NCI-H1105 (cell line): Measurements from ENCODE around the gene EPHB6.
A peak's percentile ranks its signal among the peaks of the same experiment; 100 is the strongest.

Source experiments
- DNase-seq: peaks from one replicate; lab custom pipeline; 2025; lab: John Stamatoyannopoulos, UW

The EPHB6 gene

DNA sequence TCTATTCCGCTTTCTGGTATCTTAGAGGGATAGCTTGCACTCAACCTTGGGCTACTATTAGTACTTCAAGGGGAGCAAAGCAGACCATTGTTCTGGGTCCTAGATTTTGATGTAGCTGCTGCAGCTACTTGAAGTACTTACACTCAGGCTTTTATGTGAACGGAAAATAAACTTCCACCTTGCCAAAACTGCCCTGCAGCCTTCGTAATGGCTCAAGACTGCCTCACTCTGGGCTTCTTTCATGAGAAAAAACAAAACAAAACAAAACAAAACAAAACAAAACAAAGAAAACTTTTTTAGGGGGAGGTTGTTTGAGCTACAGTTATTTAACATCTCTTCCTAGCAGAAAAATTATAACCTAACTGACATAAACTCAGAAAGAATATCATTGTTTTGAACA is 19.4 kb upstream of the EPHB6 start:
- no peak for DNase-seq

DNA sequence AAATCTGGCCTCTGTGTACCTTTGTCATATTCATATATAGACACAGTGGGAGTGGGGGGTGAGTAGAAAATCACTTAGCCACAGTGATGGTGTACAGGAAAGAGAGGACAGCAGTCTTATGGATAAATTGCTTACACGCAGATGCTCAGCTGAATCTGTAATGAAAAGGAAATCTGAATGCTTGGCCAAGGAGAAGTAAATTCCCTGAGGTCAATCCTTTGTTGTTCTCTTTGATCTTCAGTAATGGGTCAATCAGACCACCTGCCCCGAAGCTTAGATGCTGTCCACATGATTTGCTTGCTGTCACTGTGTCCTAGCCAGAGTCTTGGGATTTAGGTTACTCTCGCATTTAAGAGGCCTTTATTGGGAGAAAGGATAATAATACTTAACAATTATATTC is 18.4 kb upstream of the EPHB6 start:
- DNase-seq = no peak

DNA sequence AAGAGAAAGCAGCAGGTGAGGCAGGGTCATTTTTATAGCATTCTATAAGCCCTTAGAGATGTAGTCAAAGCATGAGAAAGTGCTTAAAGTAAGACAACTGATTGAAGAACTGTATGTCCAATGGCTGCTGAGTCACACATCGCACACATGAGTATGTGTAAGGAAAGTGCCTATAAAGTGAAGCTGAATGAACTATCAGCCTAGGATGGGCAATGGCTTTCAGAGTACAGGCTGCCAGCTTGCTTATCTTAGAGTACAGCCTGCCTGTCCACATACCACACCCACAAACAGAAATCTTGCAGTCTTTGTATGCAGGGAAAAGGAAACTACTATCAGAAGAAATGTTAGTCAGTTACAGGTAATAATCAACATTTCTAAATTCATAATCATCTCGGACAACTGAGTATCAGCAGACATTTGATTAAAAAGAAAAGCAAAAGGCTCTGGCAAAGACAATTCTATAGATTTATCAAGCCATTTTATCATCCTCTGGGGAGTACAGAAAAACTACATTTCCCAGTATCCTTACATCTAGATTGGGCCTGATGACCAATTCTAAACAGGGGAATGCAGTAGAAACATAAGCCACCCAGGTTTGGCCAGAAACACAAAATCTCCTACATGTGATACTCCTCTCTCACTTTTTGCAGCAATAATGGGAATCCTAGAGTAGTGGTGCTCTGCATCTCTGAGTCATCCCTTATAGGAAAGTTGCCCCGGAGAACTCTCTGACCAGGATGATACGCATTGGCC is 16.2 kb upstream of the EPHB6 start:
- no peak for DNase-seq

DNA sequence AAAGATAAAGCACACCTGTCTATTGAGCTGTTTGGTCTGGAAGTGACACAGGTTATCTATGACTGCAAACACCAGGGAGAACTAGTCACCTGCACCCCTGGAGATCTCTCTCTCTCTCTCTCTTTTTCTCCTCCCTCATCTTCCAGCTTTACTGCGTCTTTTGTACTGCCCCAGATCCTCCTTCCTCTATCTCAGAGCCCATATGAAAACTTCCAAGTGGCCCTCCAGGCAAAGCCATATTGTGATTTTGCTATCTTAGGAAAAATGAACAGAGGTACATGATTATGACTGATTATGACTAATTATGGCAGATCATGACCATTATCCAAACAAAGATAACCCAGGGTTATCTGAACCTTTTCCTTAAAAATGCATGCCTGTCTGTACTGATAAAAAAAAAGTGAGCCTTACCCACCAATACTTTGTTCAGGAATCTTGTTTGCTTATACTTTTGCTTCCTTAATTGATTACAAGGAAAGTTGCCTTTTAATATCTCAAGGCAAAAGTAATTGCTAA is 12.6 kb upstream of the EPHB6 start:
- DNase-seq = no peak

DNA sequence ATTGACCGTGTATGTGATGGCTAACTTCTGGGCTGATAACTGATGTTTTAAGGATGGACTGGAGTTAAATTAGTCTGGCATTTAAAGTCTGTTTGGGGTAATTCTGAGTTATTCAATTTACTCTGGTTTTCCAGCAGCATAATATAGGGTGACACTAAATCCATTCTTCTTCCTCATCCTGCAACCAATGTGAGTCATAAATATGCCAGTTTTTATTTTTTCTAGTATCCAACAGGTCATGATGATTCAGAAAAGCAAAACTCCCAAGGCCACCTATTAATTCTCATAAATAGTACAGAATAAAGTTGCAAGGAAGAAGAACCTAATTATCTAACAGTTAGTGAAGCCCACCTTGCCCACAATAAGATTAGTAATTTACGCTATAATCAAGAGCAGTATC is 7.5 kb upstream of the EPHB6 start:
- DNase-seq = no peak

DNA sequence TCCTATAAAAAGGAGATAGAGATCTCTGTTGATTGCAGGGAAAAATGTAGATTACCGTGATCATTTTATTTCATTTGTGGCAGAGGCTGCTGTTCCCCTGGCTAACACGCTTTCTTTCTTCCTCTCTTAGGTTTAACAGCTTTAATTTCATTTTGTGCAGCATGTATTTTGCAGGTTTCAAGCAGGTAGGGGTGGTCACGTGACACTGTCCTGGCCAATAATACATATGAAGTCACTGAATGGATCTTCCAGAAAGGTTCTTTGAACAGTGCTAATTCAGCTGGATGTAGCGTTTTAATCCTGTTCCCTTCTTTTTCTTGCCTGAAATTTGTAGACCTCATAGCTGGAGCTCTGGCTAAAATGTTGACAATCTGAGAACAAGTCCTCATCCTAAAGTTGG is 3.6 kb upstream of the EPHB6 start:
- no peak for DNase-seq

DNA sequence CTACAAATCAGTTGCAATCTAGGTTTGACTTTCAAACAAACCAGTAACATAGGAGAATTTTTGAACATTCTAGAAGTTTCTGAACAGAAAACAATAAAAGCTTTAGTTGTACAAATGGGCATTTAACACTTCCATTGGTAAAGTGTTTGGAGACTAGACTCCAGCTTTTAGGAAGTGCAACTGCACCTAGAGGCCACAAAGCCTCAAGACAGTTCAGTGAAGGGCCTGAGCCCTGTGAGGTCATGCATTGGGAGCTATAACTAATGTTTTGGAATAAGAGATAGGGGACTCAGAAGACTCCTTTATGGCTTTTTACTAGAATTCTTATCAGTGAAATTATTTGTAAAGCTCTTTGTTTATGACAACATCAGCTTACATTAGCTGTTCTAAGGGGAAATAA is 3.0 kb upstream of the EPHB6 start:
- no peak for DNase-seq

DNA sequence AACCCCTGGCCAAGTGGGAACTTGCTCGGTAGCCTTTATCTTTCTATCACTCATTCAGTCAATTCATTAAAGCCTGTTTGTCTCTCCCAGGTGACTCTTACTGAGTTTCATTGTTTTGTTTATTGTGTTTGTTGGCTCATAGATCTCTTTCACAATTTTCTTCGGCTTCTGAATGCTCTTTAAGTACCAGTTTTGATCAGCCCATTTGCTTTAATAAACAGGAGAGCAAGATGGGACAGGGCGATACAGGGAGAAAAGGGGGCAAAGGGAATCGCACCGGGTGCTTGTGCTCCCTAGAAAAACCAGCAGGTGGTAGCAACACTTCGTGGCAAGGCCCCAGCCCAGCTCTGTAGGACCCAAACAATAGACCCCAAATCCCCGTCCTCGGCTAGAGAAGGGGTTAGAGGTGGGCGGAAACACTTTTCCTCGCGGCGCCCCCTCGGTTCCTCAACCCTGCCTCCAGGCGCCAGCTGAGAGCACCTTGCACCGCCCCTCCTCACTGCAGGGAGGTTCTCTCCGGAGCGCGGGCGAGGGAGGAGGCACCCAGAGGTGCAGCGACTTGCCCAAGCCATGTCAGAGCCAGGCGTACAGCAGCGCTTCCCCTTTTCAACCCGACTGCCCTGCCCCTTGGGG is 1.0 kb upstream of the EPHB6 start:
- DNase-seq = peak; percentile 76

DNA sequence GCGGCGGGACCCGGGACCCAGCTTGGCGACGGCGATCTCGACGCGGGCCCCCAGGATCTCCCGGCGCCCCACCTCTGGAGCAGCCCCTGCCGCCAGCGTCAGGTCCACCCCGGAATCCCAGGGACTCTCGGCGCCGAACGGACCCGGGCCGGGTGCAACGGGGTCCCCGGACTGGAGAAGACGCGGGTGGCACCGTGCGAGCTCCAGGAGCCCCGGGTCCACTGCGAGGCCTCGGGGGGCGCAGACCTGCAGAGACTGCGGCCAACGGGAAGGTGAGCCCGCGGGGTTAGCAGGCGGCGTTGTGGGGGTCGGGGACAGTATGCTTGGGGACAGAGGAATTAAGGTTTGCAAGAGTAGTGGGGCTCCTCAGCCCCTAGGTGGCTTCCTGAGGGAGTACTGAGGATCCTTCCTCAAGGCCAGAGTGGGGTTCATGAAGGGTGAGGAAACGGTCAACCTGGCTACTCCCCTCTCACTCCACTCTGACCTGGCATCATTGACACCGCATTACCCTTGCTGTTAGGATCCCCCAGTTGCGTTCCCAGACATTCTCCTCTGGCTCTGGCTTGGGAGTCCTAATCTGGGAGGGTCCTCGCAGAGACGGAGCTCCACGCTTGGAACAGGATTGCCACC is 353 bp downstream of the EPHB6 start:
- DNase-seq = peak; percentile 11

DNA sequence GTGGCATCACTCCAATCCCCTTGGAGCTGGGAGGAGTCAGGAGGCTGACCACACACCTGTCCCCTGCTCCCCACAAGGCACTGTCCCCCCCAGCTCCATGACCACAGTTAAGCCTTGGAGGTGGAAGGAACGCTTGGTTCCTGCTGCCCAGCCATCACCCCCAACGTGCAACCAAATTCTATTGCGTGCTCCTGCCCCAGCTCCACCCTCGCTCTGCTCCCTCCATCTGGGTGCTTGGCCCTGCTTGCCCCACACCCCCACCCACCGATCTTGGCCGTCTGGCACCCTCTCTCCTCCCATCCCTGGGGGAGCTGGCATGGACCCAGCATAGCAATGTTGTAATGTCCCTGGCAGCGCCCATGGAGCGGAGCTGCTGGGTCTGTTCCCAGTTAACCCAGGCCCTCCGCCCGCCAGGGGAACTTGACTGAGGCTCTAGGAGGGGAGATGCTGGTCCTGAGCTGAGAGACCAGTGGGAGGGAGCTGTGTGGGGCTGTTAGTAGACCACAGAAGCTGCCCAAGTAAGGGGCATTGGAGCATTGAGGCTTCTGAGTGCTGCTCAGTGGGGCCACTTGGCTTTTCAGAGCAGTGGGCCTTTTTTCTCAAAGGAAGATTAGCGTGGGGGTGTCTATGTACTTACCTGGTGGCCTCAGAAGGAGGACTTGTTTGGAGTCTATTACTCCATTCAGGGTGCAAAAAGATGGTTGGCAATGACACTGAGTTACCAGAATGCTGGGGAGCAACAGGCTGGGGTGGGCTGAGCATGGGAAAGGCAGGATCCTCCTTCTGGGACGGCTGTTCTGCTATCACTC is 1.1 kb downstream of the EPHB6 start:
- peak; percentile 51 for DNase-seq

DNA sequence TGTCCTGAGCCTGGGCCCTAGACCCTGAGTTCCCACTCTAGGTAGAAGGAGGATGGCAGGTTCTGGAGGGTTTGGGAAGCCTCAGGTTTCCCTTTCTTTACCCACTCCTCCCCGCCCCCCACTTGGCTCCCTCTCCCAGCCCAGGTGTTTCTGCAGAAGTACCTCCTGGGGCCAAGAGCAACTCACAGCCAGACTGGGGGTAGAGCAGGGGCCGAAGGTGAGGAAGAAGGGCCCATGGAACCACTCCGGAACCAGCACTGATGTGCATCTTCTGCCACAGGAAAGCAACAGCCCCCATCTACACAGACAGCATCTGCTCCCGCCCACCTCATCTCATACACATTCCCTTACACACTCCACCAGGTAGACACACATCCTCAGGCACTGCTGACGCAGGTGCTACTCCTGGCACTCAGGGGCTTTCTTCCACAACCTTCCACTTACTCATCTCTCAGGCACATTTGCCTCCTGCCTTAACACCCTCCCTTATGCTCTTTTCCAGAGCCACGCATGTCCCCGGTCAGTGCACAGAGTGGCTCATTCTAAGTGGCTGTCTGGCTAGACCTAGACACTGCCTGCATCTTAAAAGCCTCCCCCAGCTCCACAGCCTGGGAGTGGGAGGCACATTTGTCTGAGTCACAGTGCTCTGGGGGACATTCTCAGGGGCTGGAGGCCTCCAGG is 1.8 kb downstream of the EPHB6 start:
- no peak for DNase-seq

DNA sequence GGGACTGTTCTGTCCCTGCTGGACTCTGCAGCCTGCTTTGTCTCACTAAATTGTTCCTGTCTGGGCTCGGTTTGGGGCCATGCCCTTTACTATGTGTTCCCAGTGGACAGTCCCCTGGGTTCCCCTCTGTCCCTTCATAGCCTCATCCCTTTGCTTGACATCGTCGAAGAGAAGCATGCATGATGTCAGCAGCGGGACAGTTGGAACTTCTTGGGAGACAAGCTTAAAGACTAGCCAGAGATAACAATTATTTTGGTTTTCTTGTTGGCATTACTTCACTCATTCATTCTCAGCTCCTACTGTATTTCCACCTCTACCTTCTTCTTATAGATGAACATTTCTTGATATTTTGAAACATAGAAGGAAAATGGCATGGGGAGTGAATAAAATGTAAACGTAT is 2.7 kb downstream of the EPHB6 start:
- no peak for DNase-seq

DNA sequence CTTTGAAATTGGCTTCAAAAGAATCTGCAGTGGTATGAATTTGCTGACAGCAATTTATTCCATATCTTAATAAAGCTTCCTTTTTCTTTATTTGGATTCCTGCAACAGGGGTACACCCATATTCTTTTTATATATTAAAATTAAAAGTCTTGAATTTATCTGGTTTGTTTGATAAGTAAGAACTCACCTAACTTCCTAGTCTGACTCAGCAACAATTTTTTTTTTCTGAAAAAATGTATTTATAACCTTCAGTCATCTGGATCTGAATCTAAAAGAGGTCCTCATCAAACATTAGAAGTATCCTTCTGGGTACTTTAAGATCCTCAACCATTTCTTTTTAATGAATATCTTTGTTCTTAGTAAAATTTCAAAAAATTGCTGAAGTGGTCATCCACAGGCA is 4.5 kb downstream of the EPHB6 start:
- DNase-seq = no peak

DNA sequence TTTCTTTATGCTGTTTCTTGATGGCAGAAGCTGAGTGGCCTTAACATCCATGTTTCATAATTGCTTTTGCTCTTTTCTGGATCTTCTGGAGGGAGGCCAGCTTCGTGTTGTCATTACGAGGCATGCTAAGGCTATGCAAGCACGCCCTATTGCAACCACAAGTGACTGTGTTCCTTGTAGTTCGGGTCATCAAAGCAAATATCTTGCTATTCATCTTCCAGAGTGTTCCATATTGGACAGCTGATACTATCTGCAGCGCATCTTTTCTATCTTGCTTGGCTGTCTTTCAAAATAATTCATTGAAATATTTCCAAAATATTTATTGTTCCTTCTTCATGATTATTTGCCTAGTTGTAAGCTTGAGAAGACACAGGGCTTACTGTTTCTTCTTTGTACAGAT is 5.0 kb downstream of the EPHB6 start:
- no peak for DNase-seq

DNA sequence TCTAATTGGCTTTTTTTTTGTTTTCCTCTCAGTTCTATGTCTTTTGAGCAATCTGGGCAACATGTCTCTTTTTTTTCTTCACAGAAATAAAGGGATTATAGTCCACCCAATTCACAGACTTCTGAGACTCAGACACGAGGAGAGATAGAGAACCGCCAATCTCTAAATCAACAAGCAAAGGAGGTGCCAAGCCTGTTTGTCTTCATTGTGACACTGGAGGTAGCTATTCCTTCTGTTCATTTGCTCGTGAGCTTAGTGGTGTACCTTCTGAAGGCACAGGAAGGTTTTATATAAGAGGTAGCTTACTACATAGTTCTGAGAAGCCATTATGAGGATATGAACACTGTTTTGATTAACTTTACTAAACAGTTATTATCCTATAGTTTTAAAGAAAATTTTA is 6.1 kb downstream of the EPHB6 start:
- DNase-seq = no peak

DNA sequence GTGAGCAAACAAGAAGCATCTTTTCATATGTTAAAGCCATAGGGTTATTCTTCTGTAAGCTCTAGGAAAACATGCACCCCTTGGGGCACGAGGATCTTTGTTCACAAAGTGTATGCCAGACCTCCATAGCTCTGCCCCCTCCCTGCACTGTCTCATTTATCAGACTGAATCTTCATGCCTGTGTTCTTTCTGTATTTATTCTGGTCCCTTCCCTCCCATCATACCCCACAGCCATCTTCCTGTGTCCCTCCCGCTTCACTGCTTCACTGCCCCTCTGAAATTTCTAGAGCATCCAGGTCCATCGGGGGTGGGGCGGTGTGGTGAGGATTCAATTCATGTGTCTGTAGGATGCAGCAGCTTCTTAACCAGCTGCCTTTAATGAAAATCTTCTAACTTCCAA is 7.5 kb downstream of the EPHB6 start:
- DNase-seq = no peak

DNA sequence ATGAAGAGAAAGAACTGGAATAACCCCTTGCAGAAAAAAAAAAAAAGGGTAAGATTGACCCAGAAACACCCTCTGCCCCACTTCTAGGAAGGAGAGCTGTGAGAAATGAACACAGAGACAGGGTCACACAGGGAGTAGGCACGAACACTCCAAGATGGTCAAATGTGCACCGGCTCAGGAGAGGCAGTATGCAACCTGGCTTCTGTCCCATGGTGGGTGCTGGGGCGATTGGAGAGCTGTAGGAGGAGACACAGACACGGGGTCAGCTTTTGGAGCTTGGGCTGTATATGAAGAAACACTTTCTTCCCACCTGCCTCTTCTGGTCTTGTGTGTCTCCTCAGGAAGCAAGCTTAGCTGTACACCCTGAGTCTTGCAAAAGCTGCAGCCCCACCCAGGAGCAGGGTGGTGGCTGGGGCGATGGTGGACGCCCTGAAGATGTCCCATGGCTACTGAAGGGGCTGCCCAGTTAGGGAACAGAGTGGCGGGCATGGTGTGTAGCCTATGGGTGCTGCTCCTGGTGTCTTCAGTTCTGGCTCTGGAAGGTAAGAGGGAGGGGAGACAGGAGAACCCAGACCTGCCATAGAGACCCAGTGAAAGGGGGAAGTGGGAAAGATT is 8.0 kb downstream of the EPHB6 start:
- DNase-seq = no peak

DNA sequence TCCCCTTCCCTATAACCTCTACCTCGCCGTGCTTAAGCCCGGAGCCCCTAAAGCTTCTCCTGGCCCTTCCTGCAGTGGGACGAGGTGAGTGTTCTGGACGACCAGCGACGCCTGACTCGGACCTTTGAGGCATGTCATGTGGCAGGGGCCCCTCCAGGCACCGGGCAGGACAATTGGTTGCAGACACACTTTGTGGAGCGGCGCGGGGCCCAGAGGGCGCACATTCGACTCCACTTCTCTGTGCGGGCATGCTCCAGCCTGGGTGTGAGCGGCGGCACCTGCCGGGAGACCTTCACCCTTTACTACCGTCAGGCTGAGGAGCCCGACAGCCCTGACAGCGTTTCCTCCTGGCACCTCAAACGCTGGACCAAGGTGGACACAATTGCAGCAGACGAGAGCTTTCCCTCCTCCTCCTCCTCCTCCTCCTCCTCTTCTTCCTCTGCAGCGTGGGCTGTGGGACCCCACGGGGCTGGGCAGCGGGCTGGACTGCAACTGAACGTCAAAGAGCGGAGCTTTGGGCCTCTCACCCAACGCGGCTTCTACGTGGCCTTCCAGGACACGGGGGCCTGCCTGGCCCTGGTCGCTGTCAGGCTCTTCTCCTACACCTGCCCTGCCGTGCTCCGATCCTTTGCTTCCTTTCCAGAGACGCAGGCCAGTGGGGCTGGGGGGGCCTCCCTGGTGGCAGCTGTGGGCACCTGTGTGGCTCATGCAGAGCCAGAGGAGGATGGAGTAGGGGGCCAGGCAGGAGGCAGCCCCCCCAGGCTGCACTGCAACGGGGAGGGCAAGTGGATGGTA is 9.2 kb downstream of the EPHB6 start:
- no peak for DNase-seq

DNA sequence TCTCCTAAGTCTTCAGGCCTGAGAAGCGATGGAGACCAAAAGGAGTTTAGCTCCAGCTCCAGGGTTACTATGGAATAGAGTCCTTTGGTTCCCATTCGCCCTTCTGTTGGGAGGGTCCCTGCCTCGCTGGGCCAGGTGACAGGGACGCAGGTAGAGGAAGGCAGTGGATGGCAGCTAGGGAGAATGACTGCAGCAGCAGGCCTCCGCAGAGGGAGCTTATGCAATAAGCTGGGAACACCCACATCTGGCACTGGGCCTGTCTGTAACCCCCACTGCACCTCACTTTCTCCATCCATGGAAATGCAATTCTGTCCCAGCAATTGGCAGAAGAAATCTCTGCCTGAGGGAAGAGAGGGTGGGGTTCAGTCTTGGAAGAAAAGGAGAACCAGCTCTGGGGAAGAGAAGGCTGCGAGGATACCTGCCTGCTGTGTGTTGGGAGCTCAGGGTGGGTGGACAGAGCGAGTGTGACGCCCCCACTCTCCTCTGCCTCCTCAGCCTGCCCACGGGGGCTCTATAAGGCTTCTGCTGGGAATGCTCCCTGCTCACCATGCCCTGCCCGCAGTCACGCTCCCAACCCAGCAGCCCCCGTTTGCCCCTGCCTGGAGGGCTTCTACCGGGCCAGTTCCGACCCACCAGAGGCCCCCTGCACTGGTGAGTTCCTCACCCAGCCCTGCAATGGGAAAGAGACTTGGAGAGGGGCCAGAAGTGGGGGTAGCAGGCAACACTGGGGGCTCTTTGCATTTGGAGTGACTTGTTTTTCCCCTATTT is 10.3 kb downstream of the EPHB6 start:
- no peak for DNase-seq

DNA sequence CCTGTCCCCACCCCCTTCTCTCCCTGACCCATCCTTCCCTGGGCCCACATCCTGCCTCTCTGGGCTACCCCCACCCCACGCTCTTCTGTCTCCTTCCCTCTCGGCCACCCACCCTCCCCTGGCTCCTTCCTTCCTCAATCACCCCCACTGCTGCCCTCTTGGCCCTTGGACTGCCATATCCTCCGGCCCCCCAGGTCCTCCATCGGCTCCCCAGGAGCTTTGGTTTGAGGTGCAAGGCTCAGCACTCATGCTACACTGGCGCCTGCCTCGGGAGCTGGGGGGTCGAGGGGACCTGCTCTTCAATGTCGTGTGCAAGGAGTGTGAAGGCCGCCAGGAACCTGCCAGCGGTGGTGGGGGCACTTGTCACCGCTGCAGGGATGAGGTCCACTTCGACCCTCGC is 10.9 kb downstream of the EPHB6 start:
- DNase-seq = no peak
